ENCODE measurements around the gene FLOT1.

DNA sequence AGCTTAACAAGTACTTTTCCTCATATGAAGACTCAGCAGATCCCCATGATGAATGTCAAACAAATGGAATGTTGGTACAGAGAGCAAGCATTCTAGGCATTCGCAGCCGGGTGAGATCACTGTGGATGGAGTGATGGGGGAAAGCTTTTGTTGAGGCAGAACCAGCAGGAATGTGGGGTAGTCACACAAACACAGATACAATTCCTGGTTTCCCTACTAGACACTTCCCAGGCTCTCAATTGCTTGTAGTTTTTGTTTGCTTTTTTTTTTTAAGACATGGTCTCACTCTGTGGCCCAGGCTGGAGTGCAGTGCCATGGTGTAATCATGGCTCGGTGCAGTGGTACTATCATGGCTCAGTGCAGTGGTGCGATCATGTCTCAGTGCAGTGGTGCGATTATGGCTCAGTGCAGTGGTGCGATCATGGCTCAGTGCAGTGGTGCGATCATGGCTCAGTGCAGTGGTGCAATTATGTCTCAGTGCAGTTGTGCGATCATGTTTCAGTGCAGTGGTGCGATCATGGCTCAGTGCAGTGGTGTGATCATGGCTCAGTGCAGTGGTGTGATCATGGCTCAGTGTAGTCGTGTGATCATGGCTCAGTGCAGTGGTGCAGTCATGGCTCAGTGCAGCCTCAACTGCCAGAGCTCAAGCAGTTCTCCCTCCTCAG lies 17.2 kb upstream of the FLOT1 start:
- TF ChIP-seq, protein P1, sequence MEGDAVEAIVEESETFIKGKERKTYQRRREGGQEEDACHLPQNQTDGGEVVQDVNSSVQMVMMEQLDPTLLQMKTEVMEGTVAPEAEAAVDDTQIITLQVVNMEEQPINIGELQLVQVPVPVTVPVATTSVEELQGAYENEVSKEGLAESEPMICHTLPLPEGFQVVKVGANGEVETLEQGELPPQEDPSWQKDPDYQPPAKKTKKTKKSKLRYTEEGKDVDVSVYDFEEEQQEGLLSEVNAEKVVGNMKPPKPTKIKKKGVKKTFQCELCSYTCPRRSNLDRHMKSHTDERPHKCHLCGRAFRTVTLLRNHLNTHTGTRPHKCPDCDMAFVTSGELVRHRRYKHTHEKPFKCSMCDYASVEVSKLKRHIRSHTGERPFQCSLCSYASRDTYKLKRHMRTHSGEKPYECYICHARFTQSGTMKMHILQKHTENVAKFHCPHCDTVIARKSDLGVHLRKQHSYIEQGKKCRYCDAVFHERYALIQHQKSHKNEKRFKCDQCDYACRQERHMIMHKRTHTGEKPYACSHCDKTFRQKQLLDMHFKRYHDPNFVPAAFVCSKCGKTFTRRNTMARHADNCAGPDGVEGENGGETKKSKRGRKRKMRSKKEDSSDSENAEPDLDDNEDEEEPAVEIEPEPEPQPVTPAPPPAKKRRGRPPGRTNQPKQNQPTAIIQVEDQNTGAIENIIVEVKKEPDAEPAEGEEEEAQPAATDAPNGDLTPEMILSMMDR (IDR thresholded peaks at IDR 0.05), result no peak
- no peak for TF ChIP-seq POLR2A (IDR thresholded peaks at IDR 0.05)
